ENCODE data around the gene ZFAND4.

The ZFAND4 gene

DNA sequence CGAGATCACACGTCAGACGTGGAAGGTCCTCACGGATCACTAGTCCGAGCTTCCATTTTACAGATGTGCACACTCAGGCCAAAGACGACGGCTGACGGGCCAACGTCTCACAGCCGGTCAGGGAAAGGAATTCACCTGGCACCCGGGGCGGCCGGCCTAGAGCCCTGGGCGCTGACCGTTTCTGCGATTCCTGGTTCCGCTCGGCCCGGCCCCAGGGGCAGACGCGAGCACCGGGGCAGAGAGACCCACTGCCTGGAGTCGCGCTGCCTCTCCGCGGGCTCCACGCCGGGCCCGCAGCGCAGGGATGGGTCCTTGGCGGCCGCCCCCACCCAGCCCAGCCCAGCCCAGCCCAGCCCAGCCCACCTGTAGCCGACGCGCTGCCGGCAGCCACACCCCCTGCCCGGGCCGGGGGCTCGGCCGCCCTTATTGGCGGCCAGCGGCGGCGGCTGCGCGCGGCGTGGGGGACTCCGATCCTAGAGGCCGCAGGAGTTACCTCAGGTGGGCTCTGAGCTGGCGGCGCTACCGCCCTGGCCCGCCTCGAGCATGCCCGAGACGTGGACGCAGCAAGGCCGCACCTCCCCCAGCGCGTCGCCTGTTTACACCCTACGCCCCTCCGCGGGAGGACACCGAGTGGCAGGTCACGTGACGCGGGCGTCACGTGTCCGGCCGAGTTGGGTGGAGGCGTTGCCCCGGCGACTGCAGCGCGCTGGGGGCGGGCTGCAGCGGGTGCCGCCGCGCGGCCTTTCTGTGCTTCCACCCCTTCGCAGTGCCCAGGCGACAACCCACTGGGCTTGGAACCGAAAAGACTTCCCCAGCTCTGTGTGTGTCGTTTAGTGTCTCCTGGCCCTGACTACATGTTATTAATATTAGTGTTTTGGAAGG is 78.1 kb downstream of the ZFAND4 start (continued):
- TF ChIP-seq, protein P1, sequence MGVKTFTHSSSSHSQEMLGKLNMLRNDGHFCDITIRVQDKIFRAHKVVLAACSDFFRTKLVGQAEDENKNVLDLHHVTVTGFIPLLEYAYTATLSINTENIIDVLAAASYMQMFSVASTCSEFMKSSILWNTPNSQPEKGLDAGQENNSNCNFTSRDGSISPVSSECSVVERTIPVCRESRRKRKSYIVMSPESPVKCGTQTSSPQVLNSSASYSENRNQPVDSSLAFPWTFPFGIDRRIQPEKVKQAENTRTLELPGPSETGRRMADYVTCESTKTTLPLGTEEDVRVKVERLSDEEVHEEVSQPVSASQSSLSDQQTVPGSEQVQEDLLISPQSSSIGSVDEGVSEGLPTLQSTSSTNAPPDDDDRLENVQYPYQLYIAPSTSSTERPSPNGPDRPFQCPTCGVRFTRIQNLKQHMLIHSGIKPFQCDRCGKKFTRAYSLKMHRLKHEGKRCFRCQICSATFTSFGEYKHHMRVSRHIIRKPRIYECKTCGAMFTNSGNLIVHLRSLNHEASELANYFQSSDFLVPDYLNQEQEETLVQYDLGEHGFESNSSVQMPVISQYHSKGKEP (tag by site-specific recombination; IDR thresholded peaks at IDR 0.05): peak; percentile 40; the same call in 1 of the 2 replicates
- TF ChIP-seq ZNF423 (tag by site-specific recombination; IDR thresholded peaks at IDR 0.05) (no peak), ZNF521 (tag by site-specific recombination; IDR thresholded peaks at IDR 0.05) (no peak), ZNF416 (tag by site-specific recombination; IDR thresholded peaks at IDR 0.05) (no peak), ZNF146 (tag by site-specific recombination; IDR thresholded peaks at IDR 0.05) (peak; percentile 85), GLIS1 (tag by site-specific recombination; IDR thresholded peaks at IDR 0.05) (peak; percentile 94), ZFP69B (tag by site-specific recombination; IDR thresholded peaks at IDR 0.05) (peak; percentile 75), ZNF664 (tag by site-specific recombination; IDR thresholded peaks at IDR 0.05) (no peak), ZIC2 (tag by site-specific recombination; IDR thresholded peaks at IDR 0.05) (peak; percentile 92), SCRT2 (tag by site-specific recombination; IDR thresholded peaks at IDR 0.05) (peak; percentile 94), ZNF843 (tag by site-specific recombination; IDR thresholded peaks at IDR 0.05) (peak; percentile 68; the same call in 1 of the 2 replicates), ZNF37A (tag by site-specific recombination; IDR thresholded peaks at IDR 0.05) (no peak), ZSCAN18 (tag by site-specific recombination; IDR thresholded peaks at IDR 0.05) (no peak), ZNF175 (tag by site-specific recombination; IDR thresholded peaks at IDR 0.05) (no peak), INSM2 (tag by site-specific recombination; IDR thresholded peaks at IDR 0.05) (peak; percentile 85), GLIS2 (tag by site-specific recombination; IDR thresholded peaks at IDR 0.05) (peak; percentile 97), ZNF645 (tag by site-specific recombination; IDR thresholded peaks at IDR 0.05) (no peak), ZNF221 (tag by site-specific recombination; IDR thresholded peaks at IDR 0.05; ENCODE audit: borderline replicate concordance) (0 out of 2 replicates have a peak, but pooled peaks have one; percentile 59), ZNF629 (tag by site-specific recombination; IDR thresholded peaks at IDR 0.05) (no peak; the same call in 1 of the 2 replicates), KLF8 (tag by site-specific recombination; IDR thresholded peaks at IDR 0.05) (peak; percentile 98), ZNF501 (tag by site-specific recombination; IDR thresholded peaks at IDR 0.05) (peak; percentile 66; the same call in 1 of the 2 replicates), ZNF394 (tag by site-specific recombination; IDR thresholded peaks at IDR 0.05; ENCODE audit: borderline replicate concordance) (peak; percentile 44; the same call in 1 of the 2 replicates), ZNF169 (tag by site-specific recombination; IDR thresholded peaks at IDR 0.05) (no peak), ZNF707 (tag by site-specific recombination; IDR thresholded peaks at IDR 0.05) (no peak), ZNF148 (tag by site-specific recombination; IDR thresholded peaks at IDR 0.05; ENCODE audit: borderline replicate concordance) (no peak), ZNF391 (tag by site-specific recombination; IDR thresholded peaks at IDR 0.05; ENCODE audit: borderline replicate concordance, low read depth) (peak; percentile 63; the same call in 1 of the 2 replicates), ZNF350 (tag by site-specific recombination; IDR thresholded peaks at IDR 0.05) (no peak)
- TF ChIP-seq, protein P2, sequence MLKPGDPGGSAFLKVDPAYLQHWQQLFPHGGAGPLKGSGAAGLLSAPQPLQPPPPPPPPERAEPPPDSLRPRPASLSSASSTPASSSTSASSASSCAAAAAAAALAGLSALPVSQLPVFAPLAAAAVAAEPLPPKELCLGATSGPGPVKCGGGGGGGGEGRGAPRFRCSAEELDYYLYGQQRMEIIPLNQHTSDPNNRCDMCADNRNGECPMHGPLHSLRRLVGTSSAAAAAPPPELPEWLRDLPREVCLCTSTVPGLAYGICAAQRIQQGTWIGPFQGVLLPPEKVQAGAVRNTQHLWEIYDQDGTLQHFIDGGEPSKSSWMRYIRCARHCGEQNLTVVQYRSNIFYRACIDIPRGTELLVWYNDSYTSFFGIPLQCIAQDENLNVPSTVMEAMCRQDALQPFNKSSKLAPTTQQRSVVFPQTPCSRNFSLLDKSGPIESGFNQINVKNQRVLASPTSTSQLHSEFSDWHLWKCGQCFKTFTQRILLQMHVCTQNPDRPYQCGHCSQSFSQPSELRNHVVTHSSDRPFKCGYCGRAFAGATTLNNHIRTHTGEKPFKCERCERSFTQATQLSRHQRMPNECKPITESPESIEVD (tag by site-specific recombination; IDR thresholded peaks at IDR 0.05): no peak
- TF ChIP-seq, protein P3, sequence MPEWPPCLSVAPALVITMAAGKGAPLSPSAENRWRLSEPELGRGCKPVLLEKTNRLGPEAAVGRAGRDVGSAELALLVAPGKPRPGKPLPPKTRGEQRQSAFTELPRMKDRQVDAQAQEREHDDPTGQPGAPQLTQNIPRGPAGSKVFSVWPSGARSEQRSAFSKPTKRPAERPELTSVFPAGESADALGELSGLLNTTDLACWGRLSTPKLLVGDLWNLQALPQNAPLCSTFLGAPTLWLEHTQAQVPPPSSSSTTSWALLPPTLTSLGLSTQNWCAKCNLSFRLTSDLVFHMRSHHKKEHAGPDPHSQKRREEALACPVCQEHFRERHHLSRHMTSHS (tag by site-specific recombination; IDR thresholded peaks at IDR 0.05): no peak

Data from HEK293 (cell line).